Measurements from ENCODE around the gene EIF1B. TPM values are rescaled to one million over a fixed set of nuclear protein-coding genes. Genes with fewer than 3 reads are reported as not detected.

EIF1B gene
- total RNA-seq, 2 donors from 2014 or later, result 63.9 to 131 TPM

- Histone ChIP-seq H3K4me1 (peaks cover 0 to 36% of the 10 kb centered on the region in 2 donors), H3K27ac (peak overlapping the region; percentile 95 to 99), H3K36me3 (peaks cover 36% of the 10 kb centered on the region), H3K4me3 (peak overlapping the region; percentile 38 to 81), H3K27me3 (no peaks in the 10 kb centered on the region), H3K9me3 (no peaks in the 10 kb centered on the region)
- no peak for DNase-seq (ENCODE audit: low spot score)
- TF ChIP-seq CTCF (IDR thresholded peaks at IDR 0.05), result no peak
These were observed 636 bp upstream of the EIF1B start for GRCh38 chr3:40308725-40309417.

- H3K4me1 ChIP-seq, result peaks cover 0 to 46% of the 10 kb centered on the region in 2 donors
- peak overlapping the region; percentile 95 to 99 for H3K27ac ChIP-seq
- peak overlapping the region; percentile 73 to 81 for H3K4me3 ChIP-seq
- peak; percentile 65 for DNase-seq (ENCODE audit: low spot score)
- no peaks in the 10 kb centered on the region for H3K9me3 ChIP-seq
- TF ChIP-seq CTCF (IDR thresholded peaks at IDR 0.05), result no peak
- peaks cover 43% of the 10 kb centered on the region for H3K36me3 ChIP-seq
- H3K27me3 ChIP-seq, result no peaks in the 10 kb centered on the region
These were observed 603 bp downstream of the EIF1B start for GRCh38 chr3:40309925-40310695.

DNA sequence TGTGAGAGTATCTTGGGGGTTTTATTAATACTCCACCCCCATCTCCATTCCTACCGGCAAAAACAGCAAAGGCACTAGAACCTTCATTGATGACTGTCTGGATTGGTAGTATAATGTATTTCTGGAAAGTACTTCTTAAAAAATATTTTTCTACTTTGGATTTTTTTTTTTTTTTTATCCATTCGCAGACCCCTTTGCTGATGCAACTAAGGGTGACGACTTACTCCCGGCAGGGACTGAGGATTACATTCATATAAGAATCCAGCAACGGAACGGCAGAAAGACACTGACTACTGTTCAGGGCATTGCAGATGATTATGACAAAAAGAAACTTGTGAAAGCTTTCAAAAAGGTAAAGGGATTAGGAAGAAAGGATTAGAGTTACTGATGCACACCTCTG, 1.2 kb downstream of the EIF1B start:
- peak overlapping the region; percentile 73 to 81 for H3K4me3 ChIP-seq
- no peaks in the 10 kb centered on the region for H3K27me3 ChIP-seq
- TF ChIP-seq CTCF (IDR thresholded peaks at IDR 0.05), result no peak
- peaks cover 0 to 46% of the 10 kb centered on the region in 2 donors for H3K4me1 ChIP-seq
- H3K27ac ChIP-seq, result peak overlapping the region; percentile 95 to 99
- no peaks in the 10 kb centered on the region for H3K9me3 ChIP-seq
- H3K36me3 ChIP-seq, result peaks cover 43% of the 10 kb centered on the region
- DNase-seq (ENCODE audit: low spot score), result no peak

DNA sequence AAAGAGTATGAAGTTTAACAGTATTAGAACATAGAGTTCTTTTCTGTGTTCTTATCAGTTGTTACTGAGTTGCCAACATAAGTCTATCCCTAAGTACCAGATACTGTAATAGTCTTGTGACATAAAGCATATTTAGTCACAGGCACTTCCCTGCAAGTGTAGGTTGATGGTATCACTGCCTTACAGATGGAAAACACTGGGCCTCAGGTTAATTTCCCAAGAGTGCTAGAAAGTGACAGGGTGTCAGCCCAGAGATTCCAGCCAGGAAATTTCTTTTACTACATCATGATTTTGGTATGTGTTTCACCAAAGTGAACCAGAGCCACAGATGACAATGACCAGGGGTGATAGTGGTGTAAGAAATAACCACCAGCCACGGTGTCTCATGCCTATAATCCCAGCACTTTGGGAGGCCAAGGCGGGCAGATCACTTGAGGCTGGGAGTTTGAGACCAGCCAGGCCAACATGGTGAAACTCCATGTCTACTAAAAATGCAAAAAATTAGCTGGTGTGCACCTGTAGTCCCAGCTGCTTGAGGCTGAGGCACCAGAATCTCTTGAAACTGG, 3.2 kb downstream of the EIF1B start:
- no peaks in the 10 kb centered on the region for H3K27me3 ChIP-seq
- H3K4me1 ChIP-seq, result peaks cover 0 to 46% of the 10 kb centered on the region in 2 donors
- no peak for TF ChIP-seq CTCF (IDR thresholded peaks at IDR 0.05)
- peak overlapping the region; percentile 95 to 99 for H3K27ac ChIP-seq
- no peak overlapping the region for H3K4me3 ChIP-seq
- H3K9me3 ChIP-seq, result no peaks in the 10 kb centered on the region
- DNase-seq (ENCODE audit: low spot score), result no peak
- H3K36me3 ChIP-seq, result peaks cover 43% of the 10 kb centered on the region

DNA sequence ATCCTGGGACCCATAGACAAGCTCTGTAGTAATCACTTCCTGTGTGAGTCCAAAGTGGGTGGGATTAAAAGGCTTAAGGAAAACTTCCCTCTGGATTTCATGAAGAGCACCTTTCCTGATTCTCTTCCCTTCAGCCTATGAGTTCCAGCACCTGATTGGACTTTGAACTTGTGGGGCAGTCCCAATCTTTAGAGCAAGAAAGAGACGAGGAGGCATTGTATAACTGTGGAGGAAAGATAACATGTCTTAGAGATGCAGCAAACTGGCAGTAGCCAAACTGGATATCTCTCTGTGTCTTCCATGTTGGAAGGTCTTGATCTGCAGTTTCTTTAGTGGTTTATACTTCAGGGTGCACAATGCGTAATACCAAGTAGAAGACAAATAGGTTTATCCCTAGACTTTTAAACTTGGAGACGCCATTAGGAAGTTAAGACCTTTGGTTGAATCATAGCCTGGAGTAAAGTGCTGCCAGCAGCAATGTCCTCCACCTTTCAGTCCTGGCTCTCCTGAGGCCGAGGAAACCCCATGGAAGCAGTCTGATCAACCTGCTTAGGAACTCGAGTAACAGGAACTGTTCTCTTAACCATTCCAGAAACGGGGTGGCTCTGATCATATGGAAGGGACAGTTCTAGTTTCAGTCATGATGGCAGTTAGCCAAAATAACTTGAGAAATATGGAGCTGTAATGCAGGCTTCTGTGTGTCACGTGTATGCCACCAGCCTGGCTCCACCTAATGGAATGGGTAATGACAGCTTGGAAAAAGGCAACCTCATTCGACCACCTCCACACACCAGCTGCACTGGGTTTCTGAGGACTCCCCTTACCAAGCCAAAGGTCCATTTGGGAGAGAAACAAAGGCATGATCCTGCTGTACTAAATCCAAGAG, 4.7 kb downstream of the EIF1B start:
- H3K27me3 ChIP-seq, result no peaks in the 10 kb centered on the region
- H3K27ac ChIP-seq, result peak overlapping the region; percentile 65 to 79
- no peak for TF ChIP-seq CTCF (IDR thresholded peaks at IDR 0.05)
- H3K36me3 ChIP-seq, result peaks cover 43% of the 10 kb centered on the region
- H3K4me3 ChIP-seq, result no peak overlapping the region
- no peaks in the 10 kb centered on the region for H3K9me3 ChIP-seq
- DNase-seq (ENCODE audit: low spot score), result no peak
- H3K4me1 ChIP-seq, result peaks cover 0 to 39% of the 10 kb centered on the region in 2 donors

Measured in right atrium auricular region (tissue), 2 donors.